Measurements from ENCODE around the gene RSPH10B2. TPM values are rescaled to one million over a fixed set of nuclear protein-coding genes. Genes with fewer than 3 reads are reported as not detected.
"Not testable (repeated sequence)": the region's sequence is repeated elsewhere in the genome, so short reads cannot be mapped to it uniquely, and the experiment has no call there.

Gene RSPH10B2
- polyA plus RNA-seq, 2 of the 4 experiments (the other 2 are of a cell fraction): 0.08 TPM; not detected in 1

GRCh38 chr7:6831018-6831725 is 77.3 kb downstream of the RSPH10B2 start:
- POLR2A ChIA-PET: no interaction called here
- Histone ChIP-seq H3K4me2 (no peak overlapping the region), H3K9me3 (no peaks in the 10 kb centered on the region), H3K4me3 (no peak overlapping the region), H3K27ac (no peak overlapping the region), H3K4me1 (no peaks in the 10 kb centered on the region)
- CTCF ChIA-PET: interaction anchor here (0.5 to 0.6 kb wide), 2 partner anchors 111 to 256 kb away, joined by 3 to 5 read pairs; no protein-coding TSS in a partner anchor
- TF ChIP-seq MYC (IDR thresholded peaks at IDR 0.05; ENCODE audit: borderline replicate concordance, low read length) (no peak), JUN (IDR thresholded peaks at IDR 0.05) (no peak), MAZ (IDR thresholded peaks at IDR 0.05; ENCODE audit: borderline replicate concordance, low read depth, low read length) (no peak), TFCP2L1 (CRISPR knock-in tag; IDR thresholded peaks at IDR 0.05) (no peak), ZNF302 (CRISPR knock-in tag; IDR thresholded peaks at IDR 0.05) (no peak), ZFP36 (IDR thresholded peaks at IDR 0.05; ENCODE audit: borderline replicate concordance, partially characterized antibody) (no peak), CHD2 (IDR thresholded peaks at IDR 0.05; ENCODE audit: low read length, partially characterized antibody) (no peak), POLR2A (IDR thresholded peaks at IDR 0.05; ENCODE audit: low read length) (no peak), CBX8 (IDR thresholded peaks at IDR 0.05) (no peak), NPAS2 (CRISPR knock-in tag; IDR thresholded peaks at IDR 0.05; ENCODE audit: borderline replicate concordance) (no peak), KDM1A (IDR thresholded peaks at IDR 0.05; ENCODE audit: low read depth) (no peak), MAFK (IDR thresholded peaks at IDR 0.05; ENCODE audit: partially characterized antibody) (no peak), EP300 (IDR thresholded peaks at IDR 0.05) (no peak), NR3C1 (IDR thresholded peaks at IDR 0.05) (no peak), CBX2 (IDR thresholded peaks at IDR 0.05; ENCODE audit: borderline replicate concordance, low read depth) (no peak), POLR2AphosphoS2 (conservative IDR thresholded peaks at IDR 0.05; ENCODE audit: low read length) (no peak)
- 47% methylated on average over 7 of the region's 7 CpGs for WGBS (ENCODE audit: missing lambda C conversion rate)
- DNase-seq (ENCODE audit: low read depth in 1 of 2, low spot score in 1 of 2) (no peak), ATAC-seq (no peak), FAIRE-seq (no peak)

GRCh38 chr7:6833636-6834035 is 79.7 kb downstream of the RSPH10B2 start:
- peaks cover 2% of the 10 kb centered on the region; the same call in 1 of the 3 replicates for H3K9me3 ChIP-seq
- H3K4me2 ChIP-seq: no peak overlapping the region
- ChIA-PET CTCF (no interaction called here), POLR2A (no interaction called here)
- DNase-seq (ENCODE audit: low read depth in 1 of 2, low spot score in 1 of 2): no peak
- 20% methylated on average over 6 of the region's 6 CpGs for WGBS (ENCODE audit: missing lambda C conversion rate)
- ATAC-seq: no peak
- TF ChIP-seq EHF (CRISPR knock-in tag; IDR thresholded peaks at IDR 0.05) (no peak), CEBPB (IDR thresholded peaks at IDR 0.05) (no peak), GATA3 (IDR thresholded peaks at IDR 0.05; ENCODE audit: borderline replicate concordance) (no peak), ESRRA (IDR thresholded peaks at IDR 0.05; ENCODE audit: borderline replicate concordance, low read length) (no peak), POLR2AphosphoS2 (conservative IDR thresholded peaks at IDR 0.05; ENCODE audit: low read length) (no peak), RFX5 (IDR thresholded peaks at IDR 0.05) (no peak), KDM5A (IDR thresholded peaks at IDR 0.05) (no peak), HMGXB4 (CRISPR knock-in tag; IDR thresholded peaks at IDR 0.05; ENCODE audit: borderline replicate concordance) (no peak), MAZ (IDR thresholded peaks at IDR 0.05; ENCODE audit: borderline replicate concordance, low read depth, low read length) (no peak)
- FAIRE-seq: no peak
- no peaks in the 10 kb centered on the region for H3K4me1 ChIP-seq
- no peak overlapping the region for H3K4me3 ChIP-seq
- no peak overlapping the region for H3K27ac ChIP-seq

GRCh38 chr7:6835521-6835920 is 81.6 kb downstream of the RSPH10B2 start:
- H3K4me2 ChIP-seq; H3K4me3 ChIP-seq; H3K4me1 ChIP-seq; H3K27ac ChIP-seq; POLR2A ChIA-PET; CTCF ChIA-PET; FAIRE-seq; ATAC-seq; H3K9me3 ChIP-seq; DNase-seq (ENCODE audit: low read depth in 1 of 2, low spot score in 1 of 2): not testable (repeated sequence)
- WGBS (ENCODE audit: missing lambda C conversion rate): 16% methylated on average over 3 of the region's 3 CpGs

GRCh38 chr7:6837081-6837480 is 83.2 kb downstream of the RSPH10B2 start:
- FAIRE-seq; H3K9me3 ChIP-seq; H3K4me1 ChIP-seq; ATAC-seq; H3K4me3 ChIP-seq; H3K4me2 ChIP-seq; H3K27ac ChIP-seq; POLR2A ChIA-PET; DNase-seq (ENCODE audit: low read depth in 1 of 2, low spot score in 1 of 2): not testable (repeated sequence)
- 46% methylated on average over 10 of the region's 10 CpGs for WGBS (ENCODE audit: missing lambda C conversion rate)
- CTCF ChIA-PET: interaction anchor here (0.9 kb wide), 1 partner anchor 321 kb away, joined by 4 read pairs; no protein-coding TSS in a partner anchor

GRCh38 chr7:6842278-6842921 is 88.5 kb downstream of the RSPH10B2 start:
- DNase-seq (ENCODE audit: low read depth in 1 of 2, low spot score in 1 of 2); CTCF ChIA-PET; FAIRE-seq; H3K9me3 ChIP-seq; ATAC-seq; H3K4me1 ChIP-seq; H3K27ac ChIP-seq; H3K4me3 ChIP-seq; POLR2A ChIA-PET; H3K4me2 ChIP-seq: not testable (repeated sequence)
- WGBS (ENCODE audit: missing lambda C conversion rate): 48% methylated on average over 20 of the region's 20 CpGs

- H3K9me3 ChIP-seq; POLR2A ChIA-PET; FAIRE-seq; H3K4me2 ChIP-seq; DNase-seq (ENCODE audit: low read depth in 1 of 2, low spot score in 1 of 2); H3K27ac ChIP-seq; H3K4me1 ChIP-seq; H3K4me3 ChIP-seq; ATAC-seq; CTCF ChIA-PET: not testable (repeated sequence)
- WGBS (ENCODE audit: missing lambda C conversion rate): 13% methylated on average over 5 of the region's 5 CpGs
Observed at GRCh38 chr7:6843092-6843491, 89.2 kb downstream of the RSPH10B2 start.

Measured in A549 (cell line).